MCF 10A (cell line): ENCODE data around the gene NCBP3. TPM values are rescaled to one million over a fixed set of nuclear protein-coding genes. Genes with fewer than 3 reads are reported as not detected.

Experiments
- BruUV-seq: library from RNA; stranded (reverse); fragments of 400-500 nt; replicated peaks from 2 replicates; lab custom pipeline; 2021; lab: Mats Ljungman, UMichigan
- CTCF ChIA-PET: fragments of 300-600 bp; sonication (Branson Sonifier 250); formaldehyde crosslinking; extraction: SDS; loops from one replicate; lab custom pipeline; 2021; ENCODE audit warnings: antibody characterized with exemption, inconsistent platforms; lab: Yijun Ruan, JAX
- POLR2A ChIA-PET: fragments of 300-600, 350-650 bp; sonication (Branson Sonifier 250); formaldehyde crosslinking; extraction: SDS; loops from one replicate; lab custom pipeline; 2020; ENCODE audit warnings: antibody characterized with exemption, inconsistent platforms; lab: Yijun Ruan, JAX
- DNase-seq: peaks from one replicate; pipeline ENCODE4 v3.0.0-alpha.2; 2018; ENCODE audit not compliant: unreplicated experiment
- H3K27ac Mint-ChIP-seq: one replicate; pipeline ENCODE4 v1.8.0; 2022; ENCODE audit warnings: mild to moderate bottlenecking, low read depth, mixed read lengths; ENCODE audit not compliant: unreplicated experiment
- H3K27me3 Mint-ChIP-seq: one replicate; pipeline ENCODE4 v1.8.0; 2022; ENCODE audit warnings: mixed read lengths; ENCODE audit not compliant: insufficient read depth, unreplicated experiment
- H3K36me3 Mint-ChIP-seq: one replicate; pipeline ENCODE4 v1.8.0; 2022; ENCODE audit warnings: mild to moderate bottlenecking, moderate library complexity, mixed read lengths; ENCODE audit not compliant: insufficient read depth, unreplicated experiment
- H3K4me1 Mint-ChIP-seq: one replicate; pipeline ENCODE4 v1.8.0; 2022; ENCODE audit warnings: mixed read lengths; ENCODE audit not compliant: insufficient read depth, unreplicated experiment
- H3K4me3 Mint-ChIP-seq: one replicate; pipeline ENCODE4 v1.8.0; 2022; ENCODE audit warnings: mild to moderate bottlenecking, moderate library complexity, mixed read lengths; ENCODE audit not compliant: unreplicated experiment
- H3K9me3 Mint-ChIP-seq: one replicate; pipeline ENCODE4 v1.8.0; 2022; ENCODE audit warnings: mixed read lengths; ENCODE audit not compliant: unreplicated experiment
- intact Hi-C: fragments of 100-400 bp; cut with micrococcal nuclease; formaldehyde crosslinking; loops from 2 replicates; pipeline ENCODE4 v1.14.1; 2022
- total RNA-seq: library from RNA; stranded (reverse); gene quantifications from 2 replicates; pipeline ENCODE4 v1.2.3, GENCODE V29; 2022
- TF ChIP-seq, protein P1 (sequence below): fragments of 200-600 bp; IDR thresholded peaks from one replicate; pipeline ENCODE4 v1.8.0; 2022; ENCODE audit warnings: antibody characterized with exemption, mild to moderate bottlenecking; ENCODE audit not compliant: unreplicated experiment

Gene NCBP3
- total RNA-seq, 1 experiment from 2014 or later, result 47.1 TPM

- H3K9me3 Mint-ChIP-seq, result no peaks in the 10 kb centered on the region
- ChIA-PET CTCF (interaction anchor here (0.9 kb wide), 1 partner anchor 35 kb away, joined by 3 read pairs; no protein-coding TSS in a partner anchor), POLR2A (no interaction called here)
- DNase-seq, result no peak
- no peak overlapping the region for H3K4me3 Mint-ChIP-seq
- intact Hi-C loops, result no loop called here
- BruUV-seq, result no TSS peak
- H3K27me3 Mint-ChIP-seq, result no peaks in the 10 kb centered on the region
- peak overlapping the region; percentile 40 for H3K27ac Mint-ChIP-seq
- TF ChIP-seq, protein P1, sequence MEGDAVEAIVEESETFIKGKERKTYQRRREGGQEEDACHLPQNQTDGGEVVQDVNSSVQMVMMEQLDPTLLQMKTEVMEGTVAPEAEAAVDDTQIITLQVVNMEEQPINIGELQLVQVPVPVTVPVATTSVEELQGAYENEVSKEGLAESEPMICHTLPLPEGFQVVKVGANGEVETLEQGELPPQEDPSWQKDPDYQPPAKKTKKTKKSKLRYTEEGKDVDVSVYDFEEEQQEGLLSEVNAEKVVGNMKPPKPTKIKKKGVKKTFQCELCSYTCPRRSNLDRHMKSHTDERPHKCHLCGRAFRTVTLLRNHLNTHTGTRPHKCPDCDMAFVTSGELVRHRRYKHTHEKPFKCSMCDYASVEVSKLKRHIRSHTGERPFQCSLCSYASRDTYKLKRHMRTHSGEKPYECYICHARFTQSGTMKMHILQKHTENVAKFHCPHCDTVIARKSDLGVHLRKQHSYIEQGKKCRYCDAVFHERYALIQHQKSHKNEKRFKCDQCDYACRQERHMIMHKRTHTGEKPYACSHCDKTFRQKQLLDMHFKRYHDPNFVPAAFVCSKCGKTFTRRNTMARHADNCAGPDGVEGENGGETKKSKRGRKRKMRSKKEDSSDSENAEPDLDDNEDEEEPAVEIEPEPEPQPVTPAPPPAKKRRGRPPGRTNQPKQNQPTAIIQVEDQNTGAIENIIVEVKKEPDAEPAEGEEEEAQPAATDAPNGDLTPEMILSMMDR, result no peak
- peaks cover 35% of the 10 kb centered on the region for H3K36me3 Mint-ChIP-seq
- H3K4me1 Mint-ChIP-seq, result no peaks in the 10 kb centered on the region
Observed at GRCh38 chr17:3879591-3880417, 33.8 kb upstream of the NCBP3 start.

GRCh38 chr17:3879186-3879585 lies 33.1 kb upstream of the NCBP3 start:
- DNase-seq, result no peak
- TF ChIP-seq, protein P1, result no peak
- H3K27me3 Mint-ChIP-seq, result no peaks in the 10 kb centered on the region
- intact Hi-C loops, result no loop called here
- H3K4me1 Mint-ChIP-seq, result no peaks in the 10 kb centered on the region
- no peaks in the 10 kb centered on the region for H3K9me3 Mint-ChIP-seq
- ChIA-PET POLR2A (interaction anchor here (0.6 kb wide), 1 partner anchor 55 kb away, joined by 3 read pairs; no protein-coding TSS in a partner anchor), CTCF (interaction anchor here (0.8 kb wide), 1 partner anchor 16 kb away, joined by 3 read pairs; no protein-coding TSS in a partner anchor)
- H3K27ac Mint-ChIP-seq, result peak overlapping the region; percentile 40
- H3K36me3 Mint-ChIP-seq, result peaks cover 29% of the 10 kb centered on the region
- no TSS peak for BruUV-seq
- no peak overlapping the region for H3K4me3 Mint-ChIP-seq

DNA sequence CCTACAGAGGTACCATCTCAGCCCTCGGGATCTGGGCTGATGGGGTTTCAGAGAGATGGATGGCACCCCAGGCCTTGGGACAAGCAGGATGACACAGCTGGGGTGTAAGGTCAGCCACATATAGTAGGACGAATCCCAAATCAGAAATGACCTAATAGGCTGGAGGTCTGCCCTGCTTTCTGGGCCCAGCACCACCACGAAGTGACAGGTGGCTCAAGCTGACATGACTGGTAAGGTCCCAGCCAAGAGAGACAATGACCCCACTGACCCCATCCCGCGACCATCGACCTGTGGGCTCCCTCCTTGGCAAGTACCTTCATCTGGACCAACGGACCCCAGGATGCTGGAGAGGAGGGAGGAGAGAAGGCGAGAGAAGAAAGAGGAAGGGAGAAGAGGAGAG lies 31.2 kb upstream of the NCBP3 start:
- TF ChIP-seq, protein P1, result no peak
- ChIA-PET CTCF (no interaction called here), POLR2A (no interaction called here)
- BruUV-seq, result no TSS peak
- Mint-ChIP-seq H3K4me3 (no peak overlapping the region), H3K36me3 (peaks cover 44% of the 10 kb centered on the region), H3K9me3 (no peaks in the 10 kb centered on the region), H3K27ac (no peak overlapping the region), H3K27me3 (no peaks in the 10 kb centered on the region), H3K4me1 (no peaks in the 10 kb centered on the region)
- no peak for DNase-seq
- intact Hi-C loops, result no loop called here

DNA sequence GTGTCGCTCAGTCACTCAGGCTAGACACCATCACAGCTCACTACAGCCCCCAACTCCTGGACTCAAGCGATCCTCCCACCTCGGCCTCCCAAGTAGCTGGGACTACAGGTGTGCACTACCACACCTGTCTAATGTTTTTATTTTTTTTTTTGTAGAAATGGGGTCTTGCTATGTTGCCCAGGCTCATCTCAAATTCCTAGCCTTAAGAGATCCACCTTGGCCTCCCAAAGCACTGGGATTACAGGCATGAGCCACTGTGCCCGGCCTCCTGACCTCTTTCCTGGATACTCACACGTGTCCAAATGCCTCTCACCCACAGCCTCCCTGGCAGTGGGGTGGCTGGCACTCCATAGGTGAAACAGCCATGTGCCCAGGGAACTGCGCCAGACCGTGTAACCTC lies 29.3 kb upstream of the NCBP3 start:
- H3K27ac Mint-ChIP-seq, result no peak overlapping the region
- H3K36me3 Mint-ChIP-seq, result peaks cover 58% of the 10 kb centered on the region
- no peak for DNase-seq
- no peaks in the 10 kb centered on the region for H3K4me1 Mint-ChIP-seq
- no peaks in the 10 kb centered on the region for H3K27me3 Mint-ChIP-seq
- CTCF ChIA-PET, result no interaction called here
- TF ChIP-seq, protein P1, result no peak
- POLR2A ChIA-PET, result interaction anchor here (1.1 kb wide), 1 partner anchor 29 kb away, joined by 3 read pairs; the partner anchor contains the start of gene NCBP3
- intact Hi-C loops, result no loop called here
- BruUV-seq, result no TSS peak
- no peaks in the 10 kb centered on the region for H3K9me3 Mint-ChIP-seq
- no peak overlapping the region for H3K4me3 Mint-ChIP-seq
